Heart left ventricle (tissue), 13 donors: ENCODE measurements around the gene PRKG1.

Source experiments
- CTCF ChIP-seq, 12 donors: fragments of 200-600 bp; sonication (generic) in 4 of 12; IDR thresholded peaks; one replicate each; pipeline versions ENCODE4 v1.5.0 to v1.8.0; 2018 to 2022; ENCODE audit warnings: antibody characterized with exemption in 12 of 12, mild to moderate bottlenecking in 5 of 12
- POLR2A ChIP-seq, 2 donors: fragments of 450-650 bp; IDR thresholded peaks; one replicate each; pipeline ENCODE4 v1.6.1; 2017; ENCODE audit warnings: antibody characterized with exemption in 2 of 2, mild to moderate bottlenecking in 2 of 2, moderate library complexity in 2 of 2
- donor health status: ischemic (EF 13 %, LVEDD 7.1; RV severe dilation, severe dysfunction).
- donor health status: DM: no; HTN: yes; CAD: no.
- donor health status: DM: no; HTN: no; CAD: no.
- donor health status: ischemic (EF 25% LVEDD 6.9; RV normal size, moderate dysfunction).
- donor health status: ischemic (EF 25% LVEDD 5.7; RV mildly dilated, moderate dysfunction).
- donor health status: ischemic (EF 35%, LVEDD 5.7; RV mildly dilated, moderate dysfunction).
- donor health status: nonischemic (EF 11% LVEDD 7.7; RV severe dilation, severe dysfunction).
- donor health status: DM: yes; HTN: yes; CAD: no.
- donor health status: PGD.
- donor health status: ischemic (EF 29% LVEDD 5.4; RV normal size, mild dysfunction).
- donor health status: nonischemic (EF 23%, LVEDD 6.1; RV moderate dilation, normal function).

DNA sequence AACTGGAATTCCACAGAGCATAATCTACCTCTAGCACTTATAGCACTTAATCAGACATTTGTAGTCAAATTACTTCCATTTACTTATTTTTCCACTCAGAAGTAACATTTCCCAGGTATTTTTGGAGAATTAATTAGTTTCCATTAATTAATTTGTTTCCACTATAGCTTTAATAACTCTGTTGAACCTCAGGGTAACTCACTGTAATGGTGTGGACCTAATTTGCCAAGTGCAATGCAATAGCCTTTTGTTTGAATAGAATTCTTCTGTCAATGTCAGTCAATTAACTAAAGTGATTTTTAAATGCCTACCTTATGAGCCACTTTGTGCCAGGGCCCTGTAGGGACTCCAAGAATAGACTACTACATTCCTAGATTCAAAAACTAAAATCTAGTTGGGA is 509.7 kb downstream of the PRKG1 start:
- no peak for TF ChIP-seq CTCF (IDR thresholded peaks at IDR 0.05)
- TF ChIP-seq POLR2A (IDR thresholded peaks at IDR 0.05) = no peak
